GM12878 (cell line): ENCODE measurements around the gene MYO10. TPM values are rescaled to one million over a fixed set of nuclear protein-coding genes. Genes with fewer than 3 reads are reported as not detected.

ENCODE experiments used
- ATAC-seq: fragments of 200-7000 bp; cut with Tn5 transposase; 3 replicates; pipeline ENCODE4 v1.9.1; 2020; ENCODE audit warnings: mild to moderate bottlenecking, moderate library complexity
- BruUV-seq: library from RNA; stranded (reverse); fragments of 400-500 nt; replicated peaks from 2 replicates; lab custom pipeline; 2021; lab: Mats Ljungman, UMichigan
- CTCF ChIA-PET: fragments of 300-600 bp; sonication (Branson Sonifier 250); formaldehyde crosslinking; extraction: SDS; loops from one replicate; lab custom pipeline; 2021; ENCODE audit warnings: inconsistent platforms; lab: Yijun Ruan, JAX
- POLR2A ChIA-PET: fragments of 350-600 bp; formaldehyde crosslinking; extraction: SDS; loops from one replicate; lab custom pipeline; 2021; ENCODE audit warnings: inconsistent platforms; lab: Charles Lee
- RAD21 ChIA-PET: fragments of 300-600 bp; sonication (Branson Sonifier 250); formaldehyde crosslinking; loops from one replicate; lab custom pipeline; 2023; ENCODE audit warnings: antibody characterized with exemption; ENCODE audit not compliant: unreplicated experiment; lab: Charles Lee
- SMC1A ChIA-PET: fragments of 300-600 bp; sonication (Branson Sonifier 250); formaldehyde crosslinking; loops from one replicate; lab custom pipeline; 2023; ENCODE audit not compliant: unreplicated experiment, uncharacterized antibody; lab: Charles Lee
- DNase-seq: peaks from one replicate; pipeline ENCODE4 v3.0.0-alpha.2; 2011; ENCODE audit warnings: low read depth, low spot score
- FAIRE-seq: peaks from 3 replicates; lab custom pipeline; 2011; peaks lifted over from hg19 to GRCh38; lab: Jason Lieb, UNC
- H2AFZ ChIP-seq: 2 replicates; pipeline ENCODE4 v1.6.0; 2011; ENCODE audit warnings: low read depth, low read length, control low read depth; ENCODE audit not compliant: control insufficient read depth
- H3K27ac ChIP-seq: 2 replicates; pipeline ENCODE4 v1.5.1; 2011; ENCODE audit warnings: control low read depth; ENCODE audit not compliant: control insufficient read depth, insufficient read depth
- H3K27me3 ChIP-seq, 2 experiments: replicated peaks in 1 of 2; 2 replicates each; pipeline versions ENCODE4 v1.6.0 to v1.6.1; 2011; ENCODE audit warnings: low read length in 1 of 2; ENCODE audit not compliant: control insufficient read depth in 2 of 2, insufficient read depth in 2 of 2
- H3K36me3 ChIP-seq, 2 experiments: 2 replicates each; pipeline ENCODE4 v1.5.1; 2011; ENCODE audit warnings: low read length in 1 of 2; ENCODE audit not compliant: control insufficient read depth in 2 of 2, insufficient read depth in 2 of 2
- H3K4me1 ChIP-seq: 2 replicates; pipeline ENCODE4 v1.6.1; 2011; ENCODE audit warnings: mild to moderate bottlenecking, low read length, moderate library complexity, mixed read lengths; ENCODE audit not compliant: control insufficient read depth, insufficient read depth
- H3K4me2 ChIP-seq: 2 replicates; pipeline ENCODE4 v1.6.0; 2011; ENCODE audit warnings: control low read depth; ENCODE audit not compliant: control insufficient read depth, insufficient read depth
- H3K4me3 ChIP-seq: fragments of 200-600 bp; sonication (generic); 2 replicates; pipeline ENCODE4 v1.5.1; 2016
- H3K79me2 ChIP-seq: 2 replicates; pipeline ENCODE4 v1.6.0; 2011; ENCODE audit warnings: low read length; ENCODE audit not compliant: control insufficient read depth, insufficient read depth
- H3K9ac ChIP-seq: 2 replicates; pipeline ENCODE4 v1.8.0; 2011; ENCODE audit warnings: low read length, control low read depth, mixed read lengths; ENCODE audit not compliant: control insufficient read depth, insufficient read depth
- H3K9me3 ChIP-seq: replicated peaks from 3 replicates; pipeline ENCODE4 v1.5.1; 2011; ENCODE audit warnings: mild to moderate bottlenecking, low read length; ENCODE audit not compliant: control insufficient read depth, insufficient read depth
- H4K20me1 ChIP-seq: 2 replicates; pipeline ENCODE4 v1.6.0; 2011; ENCODE audit not compliant: control insufficient read depth, insufficient read depth
- ASH2L ChIP-seq: fragments of 300-600, 200-600 bp; sonication (generic); IDR thresholded peaks from 2 replicates; pipeline ENCODE4 v1.6.1; 2017; ENCODE audit warnings: low read depth, mild to moderate bottlenecking, borderline replicate concordance
- EP300 ChIP-seq, 2 experiments: fragments of 150-350 bp in 1 of 2; IDR thresholded peaks; 2 replicates each; pipeline ENCODE4 v1.6.1; 2011 to 2012; ENCODE audit warnings: low read depth in 2 of 2, low read length in 2 of 2, borderline replicate concordance in 1 of 2, improper control_type of control experiment in 1 of 2, inconsistent platforms in 1 of 2; ENCODE audit not compliant: control insufficient read depth in 1 of 2
- HDGF ChIP-seq: fragments of 450-650 bp; IDR thresholded peaks from 2 replicates; pipeline ENCODE4 v1.6.1; 2016; ENCODE audit warnings: antibody characterized with exemption
- HSF1 ChIP-seq: fragments of 150-350 bp; IDR thresholded peaks from 2 replicates; pipeline ENCODE4 v1.6.1; 2014; ENCODE audit warnings: mild to moderate bottlenecking, low read depth, low read length
- KAT2A ChIP-seq: conservative IDR thresholded peaks from 2 replicates; pipeline ENCODE4 v1.6.1; 2011; ENCODE audit warnings: low read depth, low read length; ENCODE audit not compliant: control insufficient read depth
- KLF5 ChIP-seq: fragments of 450-650 bp; IDR thresholded peaks from 2 replicates; pipeline ENCODE4 v1.6.1; 2014; ENCODE audit warnings: mild to moderate bottlenecking; ENCODE audit not compliant: partially characterized antibody
- NFYA ChIP-seq: IDR thresholded peaks from 2 replicates; pipeline ENCODE4 v1.6.1; 2011; ENCODE audit warnings: low read depth, mild to moderate bottlenecking, low read length, improper control_type of control experiment, borderline replicate concordance
- NFYB ChIP-seq: IDR thresholded peaks from 2 replicates; pipeline ENCODE4 v1.6.1; 2011; ENCODE audit warnings: low read depth, mild to moderate bottlenecking, low read length, improper control_type of control experiment, moderate library complexity; ENCODE audit not compliant: insufficient read depth
- NKRF ChIP-seq: fragments of 450-650 bp; conservative IDR thresholded peaks from 2 replicates; pipeline ENCODE4 v1.6.1; 2017; ENCODE audit warnings: mild to moderate bottlenecking, moderate library complexity
- PAX5 ChIP-seq: IDR thresholded peaks from 2 replicates; pipeline ENCODE4 v1.6.1; 2011; ENCODE audit warnings: low read depth, low read length, borderline replicate concordance
- PRDM15 ChIP-seq: fragments of 450-650 bp; formaldehyde crosslinking; IDR thresholded peaks from 2 replicates; pipeline ENCODE4 v1.4.0; 2020; ENCODE audit warnings: mild to moderate bottlenecking, moderate library complexity
- RELB ChIP-seq: fragments of 450-650 bp; IDR thresholded peaks from 2 replicates; pipeline ENCODE4 v1.6.1; 2017; ENCODE audit warnings: low read depth, mild to moderate bottlenecking, moderate library complexity
- ZNF622 ChIP-seq: fragments of 450-650 bp; IDR thresholded peaks from 2 replicates; pipeline ENCODE4 v1.6.1; 2017; ENCODE audit warnings: mild to moderate bottlenecking, inconsistent platforms
- WGBS: methylation state at CpG from one replicate; pipeline ENCODE4 v1.1.6; 2016; ENCODE audit warnings: low lambda C conversion rate; ENCODE audit not compliant: insufficient replicate concordance, insufficient coverage; ENCODE audit errors: missing lambda C conversion rate; 5-methylcytosine and 5-hydroxymethylcytosine counted together
- in situ Hi-C: fragments of 300-500 bp; cut with MboI; formaldehyde crosslinking; loops from 9 replicates; pipeline ENCODE4 v1.14.3; 2018; ENCODE audit warnings: mixed read lengths
- intact Hi-C: fragments of 100-400 bp; cut with micrococcal nuclease; formaldehyde crosslinking; loops from one replicate; pipeline ENCODE4 v1.14.2; 2022; ENCODE audit not compliant: unreplicated experiment
- polyA plus RNA-seq, 11 experiments: library from polyadenylated mRNA; depleted of rRNA in 4 of 11; unstranded in 6 of 11; stranded (reverse) in 5 of 11; fragments of >200 nt; fragmentation: Nextera tagmentation in 4 of 11; fragmentation: Illumina TruSeq in 1 of 11; extraction: Ambion mirVana in 4 of 11; extraction: Trizol in 1 of 11; gene quantifications; 1 replicate in 1 of 11; 2 replicates in 10 of 11; pipeline versions ENCODE4 v1.2.1 to v1.2.3, GENCODE V29; 2011 to 2016; ENCODE audit warnings: inconsistent platforms in 2 of 11, missing spikeins in 2 of 11, low read depth in 1 of 11
- total RNA-seq, 4 experiments: library from RNA; depleted of rRNA in 3 of 4; stranded (reverse); fragments of >200 nt in 3 of 4; fragmentation: Illumina TruSeq in 1 of 4; extraction: Trizol in 1 of 4; gene quantifications; 2 replicates each; pipeline versions ENCODE4 v1.2.1 to v1.2.3, GENCODE V29; 2013 to 2021

MYO10 gene
- total and polyA plus RNA-seq, 10 of the 15 experiments (the other 5 are each of a cell fraction or from before 2014, with no cell fraction given) = 0.02 to 0.77 (median 0.17) TPM

GRCh38 chr5:16659536-16659935 lies 276.6 kb downstream of the MYO10 start (continued):
- no peak for TF ChIP-seq HDGF
- TF ChIP-seq NFYA = no peak
- TF ChIP-seq HSF1 = no peak
- no peak for TF ChIP-seq PAX5
- no peak for TF ChIP-seq KAT2A
- TF ChIP-seq ASH2L = no peak
- TF ChIP-seq RELB = no peak

GRCh38 chr5:16656561-16657191 lies 279.4 kb downstream of the MYO10 start:
- POLR2A ChIA-PET = interaction anchor here (0.6 kb wide), 1 partner anchor 25 kb away, joined by 6 read pairs; no protein-coding TSS in a partner anchor
- H3K79me2 ChIP-seq = no peaks in the 10 kb centered on the region
- no peaks in the 10 kb centered on the region for H3K4me1 ChIP-seq
- H3K4me3 ChIP-seq = no peak overlapping the region
- no peaks in the 10 kb centered on the region for H3K27me3 ChIP-seq
- H3K9me3 ChIP-seq = no peaks in the 10 kb centered on the region
- CTCF ChIA-PET = no interaction called here
- H4K20me1 ChIP-seq = no peaks in the 10 kb centered on the region
- SMC1A ChIA-PET = no interaction called here
- FAIRE-seq (no peak), ATAC-seq (no peak), DNase-seq (no peak)
- no peak overlapping the region for H3K9ac ChIP-seq
- BruUV-seq = no TSS peak
- WGBS = 31% methylated on average over 2 of the region's 2 CpGs
- RAD21 ChIA-PET = no interaction called here
- in situ Hi-C loops = no loop called here
- no peak overlapping the region for H2AFZ ChIP-seq
- no peak overlapping the region for H3K27ac ChIP-seq
- intact Hi-C loops = no loop called here
- no peaks in the 10 kb centered on the region for H3K36me3 ChIP-seq
- H3K4me2 ChIP-seq = no peak overlapping the region
- TF ChIP-seq EP300 (IDR thresholded peaks at IDR 0.05; ENCODE audit: borderline replicate concordance in 1 of 2, control insufficient read depth in 1 of 2, low read depth in 2 of 2, low read length in 2 of 2) (no peak), ZNF622 (no peak), PAX5 (no peak), KLF5 (no peak), NKRF (no peak), NFYB (no peak), PRDM15 (CRISPR knock-in tag) (no peak)
